Activated CD8-positive, alpha-beta memory T cell treated with anti-CD3 and anti-CD28 coated beads for 4 hours (primary cell): Measurements from ENCODE around the gene KIAA1217.
"Not testable (repeated sequence)": the region's sequence is repeated elsewhere in the genome, so short reads cannot be mapped to it uniquely, and the experiment has no call there.

Experiments
- DNase-seq, 2 donors: peaks; one replicate each; pipeline ENCODE4 v3.0.0-alpha.2; 2020; ENCODE audit warnings: low read depth in 2 of 2

Gene KIAA1217

GRCh38 chr10:24288581-24288980 lies 79.6 kb downstream of the KIAA1217 start:
- no peak for DNase-seq

DNA sequence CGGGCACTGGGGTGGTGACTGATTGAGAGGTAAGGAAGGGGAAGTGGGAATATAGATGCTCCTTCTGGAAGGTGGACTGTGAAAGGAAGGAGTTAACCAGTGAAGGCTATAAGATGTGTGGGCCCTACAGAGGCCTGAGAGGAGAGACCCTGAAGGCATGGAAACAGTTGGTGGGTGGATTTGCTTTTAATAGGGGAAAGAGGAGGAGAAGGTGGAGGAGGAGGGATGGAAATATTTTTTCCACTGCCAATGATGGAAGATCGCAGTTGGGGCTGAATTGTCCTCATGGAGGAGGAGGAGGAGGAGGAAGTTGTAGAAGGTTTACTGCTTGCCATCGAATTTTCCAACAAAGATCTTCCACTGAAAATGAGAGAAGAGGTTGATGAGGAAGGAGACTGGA lies 80.3 kb downstream of the KIAA1217 start:
- DNase-seq: no peak

GRCh38 chr10:24292304-24293293 lies 83.7 kb downstream of the KIAA1217 start:
- no peak for DNase-seq

GRCh38 chr10:24299578-24300260 lies 90.8 kb downstream of the KIAA1217 start:
- no peak for DNase-seq

- no peak for DNase-seq
Observed at GRCh38 chr10:24303522-24304310, 94.8 kb downstream of the KIAA1217 start.

DNA sequence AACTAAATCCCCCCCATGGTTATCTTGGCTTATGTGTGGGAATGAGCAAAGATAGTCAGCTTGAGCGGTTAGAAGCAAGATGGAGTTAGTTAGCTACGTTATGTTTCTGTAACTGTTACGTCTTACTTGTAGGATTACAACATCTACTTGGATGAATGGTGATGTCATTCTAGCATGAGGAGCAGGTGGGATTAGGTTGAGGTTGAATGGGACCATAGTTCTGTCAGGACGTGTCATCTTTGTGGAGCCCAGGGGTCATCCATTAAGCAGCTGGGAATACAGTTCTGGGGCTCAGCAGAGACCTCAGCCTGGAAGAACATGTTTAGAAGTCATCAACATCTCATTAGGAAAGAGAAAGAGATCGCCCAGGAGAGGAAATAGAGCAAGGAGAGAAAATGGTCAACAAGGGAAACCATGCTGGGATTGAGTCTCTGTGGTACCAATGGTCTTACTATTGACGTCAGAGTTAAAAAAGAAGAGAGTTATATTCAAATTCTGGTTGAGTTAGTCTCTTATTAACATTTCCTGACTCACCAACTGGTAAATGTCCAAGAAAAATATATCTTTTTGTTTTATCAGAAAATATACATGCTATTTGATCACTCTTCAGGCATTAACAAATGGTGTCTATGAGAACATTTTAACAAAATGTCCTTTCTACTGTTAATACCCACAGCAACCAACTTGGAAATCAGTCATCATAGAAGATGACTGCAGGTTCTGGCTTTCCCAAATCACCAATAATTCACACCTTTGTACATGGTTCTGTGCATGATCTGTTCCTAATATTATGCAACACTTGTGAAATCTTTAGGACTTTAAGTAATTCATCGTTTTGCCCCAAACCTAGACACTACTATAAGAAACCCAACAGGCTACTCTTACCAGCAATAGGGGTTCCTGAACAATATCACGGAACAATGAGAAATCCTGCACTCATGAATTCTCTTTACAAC lies 96.9 kb downstream of the KIAA1217 start:
- no peak for DNase-seq

DNA sequence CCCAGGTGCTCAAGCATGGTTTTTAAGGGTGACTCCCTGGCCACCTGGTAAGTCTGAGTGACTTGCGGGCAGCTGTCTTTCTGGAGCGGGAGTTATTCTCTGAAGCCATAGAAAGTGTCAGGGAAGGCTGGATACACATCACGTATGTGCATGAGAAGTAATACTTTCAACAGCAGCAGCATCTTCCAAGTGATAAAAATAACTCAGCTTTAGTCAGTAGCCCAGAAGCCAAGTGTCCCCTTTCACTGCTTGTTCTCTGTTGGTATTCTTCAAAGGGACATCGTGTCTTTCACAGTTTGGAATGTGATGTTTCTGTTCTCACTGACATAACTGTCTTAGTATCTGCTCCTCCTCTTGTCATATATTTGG lies 97.6 kb downstream of the KIAA1217 start:
- DNase-seq: no peak

DNA sequence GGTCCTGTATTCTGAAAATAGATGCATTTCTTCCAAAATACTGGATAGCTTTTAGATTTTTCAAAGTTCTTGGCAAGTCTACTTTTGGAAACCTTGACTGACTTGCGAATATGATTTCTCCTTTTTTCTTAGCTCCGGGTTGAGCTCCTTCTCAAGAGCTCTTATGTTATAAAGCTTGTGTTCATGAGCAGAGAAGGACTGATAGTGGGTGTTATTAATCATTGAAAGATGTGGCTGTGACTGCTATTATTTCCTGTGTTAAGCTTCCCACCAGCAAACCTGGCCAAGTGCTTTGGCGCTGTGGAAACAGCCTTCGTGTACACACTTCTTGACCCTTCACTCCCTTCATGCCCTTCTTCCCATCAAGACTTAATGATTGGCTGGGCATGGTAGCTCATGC lies 98.2 kb downstream of the KIAA1217 start:
- DNase-seq: no peak

- no peak for DNase-seq
Observed at GRCh38 chr10:24307696-24308485, 99.0 kb downstream of the KIAA1217 start.

- no peak for DNase-seq
Observed at GRCh38 chr10:24310104-24310503, 101.2 kb downstream of the KIAA1217 start.

DNA sequence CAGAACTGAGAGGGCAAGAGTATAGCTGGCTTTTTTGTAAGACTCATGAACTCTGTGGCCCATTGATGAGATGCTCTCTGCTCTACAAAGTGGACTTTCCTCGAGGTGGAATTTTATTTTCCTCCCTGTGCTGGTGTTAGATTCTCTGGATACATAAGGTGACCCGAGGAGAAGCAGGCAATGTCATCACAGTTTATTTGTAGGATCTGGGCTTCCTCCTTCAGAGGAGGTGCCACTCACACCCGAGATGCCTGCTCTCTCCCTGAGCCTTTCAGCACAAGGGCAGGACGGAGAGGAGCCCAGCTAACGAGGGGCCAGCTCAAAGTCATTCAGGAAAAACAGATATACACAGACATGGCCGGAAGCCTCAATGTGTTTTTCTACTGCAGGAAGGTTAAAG lies 103.0 kb downstream of the KIAA1217 start:
- DNase-seq: no peak

GRCh38 chr10:24313283-24313682 lies 104.3 kb downstream of the KIAA1217 start:
- no peak for DNase-seq

DNA sequence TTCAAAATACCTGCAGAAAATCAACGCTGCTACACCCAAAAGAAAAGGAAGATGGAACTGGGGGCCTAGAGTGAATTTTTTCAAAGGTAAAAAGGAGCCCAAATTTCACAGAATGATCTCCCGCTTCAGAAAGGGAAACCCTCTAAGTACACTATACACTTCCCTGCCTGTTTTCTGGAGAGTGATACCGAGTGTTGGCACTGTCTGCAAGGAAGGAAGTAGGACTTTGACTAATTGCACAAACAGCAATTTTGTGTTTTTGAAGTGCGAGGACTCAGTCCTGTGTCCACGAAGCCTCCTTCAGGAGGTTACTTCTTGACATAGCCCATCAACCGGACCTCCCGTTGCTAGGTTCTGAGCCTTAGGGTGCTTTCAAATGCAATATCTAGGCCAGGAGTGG lies 106.3 kb downstream of the KIAA1217 start:
- no peak for DNase-seq

- no peak for DNase-seq
Observed at GRCh38 chr10:24318517-24318916, 109.6 kb downstream of the KIAA1217 start.

GRCh38 chr10:24320373-24320772 lies 111.4 kb downstream of the KIAA1217 start:
- DNase-seq: no peak

GRCh38 chr10:24324651-24325050 lies 115.7 kb downstream of the KIAA1217 start:
- DNase-seq: no peak

- no peak for DNase-seq
Observed at GRCh38 chr10:24331457-24331856, 122.5 kb downstream of the KIAA1217 start.

- DNase-seq: no peak
Observed at GRCh38 chr10:24333736-24334135, 124.8 kb downstream of the KIAA1217 start.

- no peak for DNase-seq
Observed at GRCh38 chr10:24334279-24334939, 125.5 kb downstream of the KIAA1217 start.

GRCh38 chr10:24337723-24338122 lies 128.8 kb downstream of the KIAA1217 start:
- DNase-seq: not testable (repeated sequence)
